HG02852 (cell line): ENCODE data around the gene ZNF787.
"Not testable (repeated sequence)": the region's sequence is repeated elsewhere in the genome, so short reads cannot be mapped to it uniquely, and the experiment has no call there.

Experiments used
- ATAC-seq: cut with Tn5 transposase; IDR thresholded peaks from one replicate; pipeline ENCODE4 v1.9.1; 2021; ENCODE audit warnings: mild to moderate bottlenecking, moderate library complexity; ENCODE audit not compliant: unreplicated experiment

The ZNF787 gene

GRCh38 chr19:56107626-56108351, 13.3 kb downstream of the ZNF787 start:
- no peak for ATAC-seq

GRCh38 chr19:56106993-56107392, 14.1 kb downstream of the ZNF787 start:
- ATAC-seq = no peak

GRCh38 chr19:56106397-56106849, 14.7 kb downstream of the ZNF787 start:
- no peak for ATAC-seq

- ATAC-seq = not testable (repeated sequence)
These were observed 15.2 kb downstream of the ZNF787 start for GRCh38 chr19:56105831-56106396.

- ATAC-seq = no peak
These were observed 15.9 kb downstream of the ZNF787 start for GRCh38 chr19:56105090-56105701.

DNA sequence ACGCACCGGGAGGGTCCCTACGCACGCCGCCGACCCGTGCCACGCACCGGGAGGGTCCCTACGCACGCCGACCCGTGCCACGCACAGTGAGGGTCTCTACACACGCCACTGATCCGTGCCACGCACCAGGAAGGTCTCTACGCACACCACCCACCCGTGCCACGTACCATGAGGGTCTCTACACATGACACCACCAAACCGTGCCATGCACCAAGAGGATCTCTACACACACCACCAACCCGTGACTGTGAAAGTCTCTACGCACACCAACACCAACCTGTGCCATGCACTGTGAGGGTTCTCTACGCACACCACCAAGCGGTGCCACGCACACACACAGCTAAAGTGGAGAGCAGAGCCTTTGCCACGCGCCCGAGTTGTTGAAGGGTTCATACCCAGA, 16.7 kb downstream of the ZNF787 start:
- ATAC-seq = no peak

- ATAC-seq = no peak
These were observed 18.0 kb downstream of the ZNF787 start for GRCh38 chr19:56103027-56103614.

- no peak for ATAC-seq
These were observed 19.2 kb downstream of the ZNF787 start for GRCh38 chr19:56101746-56102535.

DNA sequence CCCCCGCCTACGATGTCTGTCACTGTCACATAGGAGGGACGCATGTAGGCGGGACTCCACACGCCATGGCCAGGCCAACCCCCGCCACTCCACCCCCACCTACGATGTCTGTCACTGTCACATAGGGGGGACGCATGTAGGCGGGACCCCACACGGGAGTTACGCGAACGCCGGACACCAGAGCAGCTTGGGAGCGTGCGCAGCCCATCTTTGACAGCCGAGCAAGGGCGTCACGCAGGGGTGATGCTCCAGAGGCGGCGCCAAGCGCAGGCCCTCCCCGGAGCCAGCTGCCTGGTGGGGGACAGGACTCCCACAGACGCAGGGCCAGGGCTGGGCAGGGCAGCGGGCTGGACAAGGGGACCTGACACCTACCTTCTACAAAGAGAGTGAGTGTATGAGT, 20.0 kb downstream of the ZNF787 start:
- no peak for ATAC-seq

DNA sequence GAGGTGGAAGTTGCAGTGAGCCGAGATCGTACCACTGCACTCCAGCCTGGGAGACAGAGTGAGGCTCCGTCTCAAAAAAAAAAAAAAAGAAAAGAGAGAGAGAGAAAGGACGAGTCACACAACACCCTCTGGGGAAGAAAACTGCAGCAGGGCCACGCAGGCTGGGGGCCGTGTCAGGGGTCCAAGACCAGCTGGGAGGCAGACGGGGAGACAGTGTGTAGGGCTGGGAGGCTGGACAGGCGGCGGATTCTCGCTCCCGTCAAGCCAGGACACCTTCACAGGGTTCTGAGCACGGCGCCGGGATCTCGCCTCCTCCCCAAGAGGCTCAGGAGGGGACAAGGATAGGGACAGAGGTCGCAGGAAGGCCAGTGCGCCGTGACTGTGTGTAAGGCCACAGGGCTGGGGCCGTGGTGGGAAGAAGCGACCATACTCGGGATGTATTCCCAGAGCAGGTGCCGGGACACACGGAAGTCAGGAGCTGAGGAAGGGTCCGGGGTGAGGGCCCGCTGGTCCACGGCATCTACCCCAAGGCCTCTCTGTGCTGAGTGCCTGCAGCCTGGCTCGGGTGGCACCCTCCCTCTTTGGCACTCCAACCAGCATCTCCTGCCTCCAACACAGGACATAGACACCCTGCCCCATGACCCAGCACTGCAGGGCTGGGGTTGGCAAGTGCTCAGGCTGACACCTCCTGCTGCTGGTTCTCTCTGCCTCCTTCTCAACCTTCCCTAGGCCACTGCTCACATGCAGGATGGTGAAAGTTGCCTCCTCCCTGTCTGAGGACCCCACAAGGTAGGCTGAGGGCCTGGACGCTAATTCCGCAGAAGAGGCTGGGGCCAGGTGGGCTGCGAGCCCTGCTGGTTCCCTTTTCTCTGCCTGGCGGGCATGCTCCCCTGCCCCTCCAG, 21.2 kb downstream of the ZNF787 start:
- no peak for ATAC-seq

DNA sequence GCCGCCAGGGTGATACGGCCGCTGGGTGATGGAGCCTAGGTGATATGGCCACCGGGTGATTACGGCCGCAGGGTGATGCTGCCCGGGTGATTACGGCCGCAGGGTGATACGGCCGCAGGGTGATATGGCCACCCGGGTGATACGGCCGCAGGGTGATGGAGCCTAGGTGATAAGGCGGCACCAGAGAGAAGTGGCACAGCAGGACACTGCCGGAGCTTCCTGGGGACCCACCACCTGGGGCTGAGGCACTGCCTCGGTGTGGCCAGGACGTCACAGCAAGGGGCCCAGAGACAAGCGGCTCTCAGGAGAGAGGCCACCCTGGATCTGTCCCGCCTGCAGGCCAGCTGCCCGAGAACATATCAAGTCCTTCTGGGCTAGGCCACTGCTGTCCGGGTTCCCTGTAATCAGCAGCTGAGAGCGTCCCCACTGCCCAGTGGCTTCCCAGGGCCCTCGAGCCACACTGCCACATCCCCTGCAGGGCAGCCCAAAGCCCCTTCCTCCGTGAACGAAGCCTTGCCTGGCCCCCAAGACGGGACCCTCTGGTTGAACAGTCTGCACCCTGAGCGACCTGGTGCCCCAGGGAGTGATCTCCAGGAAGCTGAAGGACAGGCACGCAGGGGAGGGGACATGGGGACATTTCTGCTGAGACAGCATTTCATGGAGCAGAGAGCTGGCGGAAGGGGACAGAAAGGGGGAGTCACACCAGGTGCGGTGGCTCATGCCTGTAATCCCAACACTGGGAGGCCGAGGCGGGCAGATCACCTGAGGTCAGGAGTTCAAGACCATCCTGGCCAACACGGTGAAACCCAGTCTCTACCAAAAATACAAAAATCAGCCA, 22.1 kb downstream of the ZNF787 start:
- ATAC-seq = no peak

DNA sequence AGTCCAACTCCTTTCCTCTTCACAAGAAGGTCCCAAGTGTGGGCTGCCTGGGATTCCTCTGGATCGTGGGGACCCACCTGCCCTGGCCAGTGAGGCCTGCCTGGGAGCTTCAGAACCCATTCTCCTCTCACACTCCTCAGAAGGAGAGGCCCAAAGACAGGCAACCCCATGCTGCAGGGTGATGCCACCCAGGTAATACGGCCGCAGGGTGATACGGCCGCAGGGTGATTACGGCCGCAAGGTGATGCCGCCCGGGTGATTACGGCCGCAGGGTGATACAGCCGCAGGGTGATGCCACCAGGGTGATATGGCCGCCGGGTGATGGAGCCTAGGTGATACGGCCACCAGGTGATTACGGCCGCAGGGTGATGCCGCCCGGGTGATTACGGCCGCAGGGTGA, 22.9 kb downstream of the ZNF787 start:
- ATAC-seq = not testable (repeated sequence)

GRCh38 chr19:56097776-56098175, 23.3 kb downstream of the ZNF787 start:
- no peak for ATAC-seq

DNA sequence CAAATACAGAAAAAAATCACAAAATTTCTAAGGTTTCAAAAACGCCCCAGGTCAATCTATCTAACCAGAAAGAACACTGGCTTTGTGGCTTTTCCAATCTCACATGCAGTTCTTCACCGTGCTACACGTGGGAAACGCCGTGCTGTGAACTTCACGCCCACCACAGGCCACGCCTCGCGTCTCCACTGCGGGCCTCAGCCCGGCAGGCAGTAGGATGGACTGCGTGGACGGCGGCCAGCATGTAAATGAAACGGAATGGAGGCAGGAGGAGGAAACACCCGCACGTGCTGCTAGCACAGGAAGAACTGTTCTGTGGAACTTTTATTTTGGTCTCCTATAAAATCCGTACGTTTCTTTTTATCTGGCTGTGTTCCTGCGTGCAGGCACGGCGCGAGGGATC, 23.8 kb downstream of the ZNF787 start:
- no peak for ATAC-seq

GRCh38 chr19:56096665-56097064, 24.4 kb downstream of the ZNF787 start:
- no peak for ATAC-seq

DNA sequence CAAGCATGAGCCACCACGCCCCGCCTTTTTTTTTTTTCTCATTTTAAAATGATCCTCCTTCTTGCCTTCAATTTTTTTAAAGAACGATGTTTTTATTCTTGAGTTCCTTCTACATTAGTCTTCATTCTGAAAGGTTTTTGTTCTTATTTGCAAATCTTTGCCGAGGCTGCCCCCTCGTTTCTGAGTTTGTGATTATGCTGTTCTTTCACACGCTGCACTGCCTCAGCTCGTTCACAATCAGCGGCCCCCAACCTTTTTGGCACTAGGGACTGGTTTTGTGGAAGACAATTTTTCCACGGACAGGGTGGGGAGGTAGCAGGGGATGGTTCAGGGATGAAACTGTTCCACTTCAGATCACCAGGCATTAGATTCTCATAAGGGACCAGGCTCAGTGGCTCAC, 26.6 kb downstream of the ZNF787 start:
- no peak for ATAC-seq

- ATAC-seq = no peak
These were observed 28.1 kb downstream of the ZNF787 start for GRCh38 chr19:56092685-56093631.
